NB4 (cell line): Measurements from ENCODE around the gene FKBP1B.

ENCODE experiments used
- CTCF ChIP-seq: IDR thresholded peaks from one replicate; pipeline ENCODE4 v1.5.1; 2012; ENCODE audit warnings: low read depth, low read length
- TF ChIP-seq, protein P1 (sequence below): IDR thresholded peaks from 2 replicates; pipeline ENCODE4 v1.6.1; 2011; ENCODE audit warnings: low read depth, low read length

DNA sequence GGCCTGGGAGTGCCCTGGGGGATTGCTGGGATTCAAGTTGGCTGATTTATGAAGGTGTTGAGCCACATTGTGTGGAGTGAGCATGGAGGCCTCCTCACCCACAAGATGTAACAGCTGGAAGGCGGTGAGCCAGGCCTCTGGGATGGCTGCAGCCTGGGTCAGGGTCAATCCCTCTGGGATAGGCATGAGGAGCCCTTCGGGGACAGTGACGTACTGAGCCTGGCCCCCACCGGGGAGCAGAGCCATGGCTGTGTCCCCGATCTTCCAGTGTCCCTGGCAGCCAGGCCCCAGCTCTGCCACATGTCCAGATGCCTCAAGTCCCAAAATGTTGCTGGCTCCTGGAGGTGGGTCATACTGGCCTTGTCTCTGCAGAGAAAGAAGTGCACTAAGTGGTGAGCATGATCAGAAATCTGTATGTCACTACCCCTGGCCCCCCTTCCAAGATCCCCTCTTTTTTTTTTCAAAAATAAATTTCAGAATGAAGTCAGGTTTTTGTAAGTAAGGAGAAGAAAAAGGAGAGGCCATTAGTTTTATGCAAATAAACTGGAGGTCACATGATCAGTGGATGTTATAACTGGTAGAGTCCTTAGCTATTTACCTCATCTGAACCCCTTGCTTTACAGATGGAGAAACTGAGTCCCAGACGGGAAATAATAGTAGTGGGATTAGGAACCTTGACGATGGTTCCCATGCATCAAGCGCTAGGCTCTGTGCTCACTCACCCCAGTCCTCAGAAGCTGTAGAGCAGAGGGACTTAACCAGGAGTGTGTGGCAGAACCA, 33.4 kb downstream of the FKBP1B start:
- TF ChIP-seq, protein P1, sequence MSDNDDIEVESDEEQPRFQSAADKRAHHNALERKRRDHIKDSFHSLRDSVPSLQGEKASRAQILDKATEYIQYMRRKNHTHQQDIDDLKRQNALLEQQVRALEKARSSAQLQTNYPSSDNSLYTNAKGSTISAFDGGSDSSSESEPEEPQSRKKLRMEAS: no peak
- TF ChIP-seq CTCF: no peak
